ENCODE measurements around the gene SBK2.
"Not testable (repeated sequence)": the region's sequence is repeated elsewhere in the genome, so short reads cannot be mapped to it uniquely, and the experiment has no call there.

SBK2 gene, protein sequence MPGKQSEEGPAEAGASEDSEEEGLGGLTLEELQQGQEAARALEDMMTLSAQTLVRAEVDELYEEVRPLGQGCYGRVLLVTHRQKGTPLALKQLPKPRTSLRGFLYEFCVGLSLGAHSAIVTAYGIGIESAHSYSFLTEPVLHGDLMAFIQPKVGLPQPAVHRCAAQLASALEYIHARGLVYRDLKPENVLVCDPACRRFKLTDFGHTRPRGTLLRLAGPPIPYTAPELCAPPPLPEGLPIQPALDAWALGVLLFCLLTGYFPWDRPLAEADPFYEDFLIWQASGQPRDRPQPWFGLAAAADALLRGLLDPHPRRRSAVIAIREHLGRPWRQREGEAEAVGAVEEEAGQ

DNA sequence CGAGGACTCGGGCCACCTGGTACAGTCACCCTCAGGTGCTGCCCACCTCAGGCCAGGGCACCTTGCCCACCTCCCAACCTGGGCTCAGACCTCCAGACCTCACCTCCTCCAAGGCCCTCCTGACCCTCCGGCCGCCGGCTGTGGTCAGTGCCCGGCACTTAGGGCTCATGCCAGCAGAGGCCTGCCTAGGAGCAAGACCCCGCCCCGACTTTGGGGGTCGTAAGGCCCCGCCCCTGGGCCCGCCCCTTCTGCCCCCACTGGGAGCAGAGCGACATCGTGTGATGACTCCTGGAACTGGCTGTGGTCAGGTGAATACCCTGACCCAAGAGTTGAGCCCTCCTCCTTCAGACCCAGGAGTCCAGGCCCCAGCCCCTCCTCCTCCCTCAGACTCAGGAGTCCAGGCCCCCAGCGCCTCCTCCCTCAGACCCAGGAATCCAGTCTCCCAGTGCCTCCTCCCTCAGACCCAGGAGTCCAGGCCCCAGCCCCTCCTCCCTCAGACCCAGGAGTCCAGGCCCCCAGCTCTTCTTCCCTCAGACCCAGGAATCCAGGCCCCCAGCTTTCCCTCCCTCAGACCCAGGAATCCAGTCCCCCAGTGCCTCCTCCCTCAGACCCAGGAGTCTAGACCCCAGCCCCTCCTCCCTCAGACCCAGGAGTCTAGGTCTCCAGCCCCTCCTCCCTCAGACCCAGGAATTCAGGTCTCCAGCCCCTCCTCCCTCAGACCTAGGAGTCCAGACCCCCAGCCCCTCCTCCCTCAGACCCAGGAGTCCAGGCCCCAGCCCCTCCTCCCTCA is at the start of gene SBK2:
Gene SBK2, minus strand, starts transcription at position 183 of the 790 bp plus-strand sequence. CDS start 839 bp downstream, outside the sequence.
- DNase-seq (ENCODE audit: low read depth in 2 of 2) = no peak

DNA sequence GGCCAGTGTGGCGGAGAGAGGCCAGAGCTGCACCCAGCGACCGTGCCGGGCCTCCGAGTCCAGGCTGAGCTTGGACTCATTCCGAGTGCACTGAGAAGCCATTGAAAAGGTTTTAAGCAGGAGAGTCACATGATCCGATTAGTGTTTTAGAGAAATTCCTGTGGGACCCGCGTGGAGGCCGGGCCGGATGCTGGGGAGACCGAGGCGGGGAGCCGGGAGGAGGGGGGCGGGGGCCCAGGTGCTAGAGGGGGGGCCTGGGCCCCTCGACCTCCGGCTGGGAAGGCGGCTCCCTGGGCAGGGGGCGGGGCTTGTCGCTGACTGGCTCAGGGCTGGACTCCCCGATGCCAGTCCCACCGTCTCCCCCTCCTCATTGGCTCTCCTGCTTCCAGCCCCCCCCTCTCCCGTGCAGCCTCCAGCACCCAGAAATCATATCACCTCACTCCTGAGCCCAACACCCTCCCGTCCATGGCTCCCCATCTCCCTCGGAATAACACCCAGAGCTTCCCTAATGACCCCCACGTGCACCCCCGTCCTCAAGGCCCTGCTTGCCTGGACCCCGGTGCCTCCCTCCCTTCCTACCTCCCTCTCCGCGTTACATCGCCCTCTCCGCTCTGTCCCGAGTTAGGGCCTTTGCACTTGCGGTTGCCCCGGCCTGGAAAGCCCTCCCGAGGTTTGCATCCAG is 48.9 kb upstream of the SBK2 start:
- peak in 1 of 2 donors; percentile 65 for DNase-seq (ENCODE audit: low read depth in 2 of 2)

DNA sequence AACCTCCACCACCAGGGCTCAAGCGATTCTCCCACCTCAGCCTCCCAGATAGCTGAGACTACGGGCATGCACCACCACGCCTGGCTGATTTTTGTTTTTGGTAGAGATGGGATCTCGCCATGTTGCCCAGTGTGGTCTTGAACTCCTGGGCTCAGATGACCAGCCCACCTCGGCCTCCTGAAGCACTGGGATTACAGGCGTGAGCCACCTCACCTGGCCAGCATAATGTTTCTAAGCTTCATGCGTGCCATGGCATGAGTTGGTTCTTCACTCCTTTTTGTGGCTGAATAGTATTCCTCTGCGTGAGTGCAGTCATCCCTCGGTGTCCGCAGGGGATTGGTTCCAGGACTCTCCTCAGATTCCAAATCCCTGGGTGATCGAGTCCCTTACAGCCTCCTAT is 47.9 kb upstream of the SBK2 start:
- DNase-seq (ENCODE audit: low read depth in 2 of 2) = no peak

DNA sequence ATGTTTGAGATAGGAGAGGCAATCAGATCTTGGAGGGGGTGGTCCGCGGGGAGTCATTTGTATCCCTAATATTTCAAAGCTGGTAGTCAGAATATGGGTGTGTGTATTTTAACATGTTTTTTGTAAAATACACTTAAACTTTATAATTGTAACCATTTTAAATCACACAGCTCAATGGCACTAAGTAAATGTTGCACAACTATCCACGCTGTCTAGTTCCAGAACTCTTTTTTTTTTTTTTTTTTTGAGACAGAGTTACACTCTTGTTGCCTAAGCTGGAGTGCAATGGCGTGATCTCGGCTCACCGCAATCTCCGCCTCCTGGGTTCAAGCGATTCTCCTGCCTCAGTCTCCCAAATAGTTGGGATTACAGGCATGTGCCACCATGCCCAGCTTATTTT is 47.0 kb upstream of the SBK2 start:
- DNase-seq (ENCODE audit: low read depth in 2 of 2) = not testable (repeated sequence)

DNA sequence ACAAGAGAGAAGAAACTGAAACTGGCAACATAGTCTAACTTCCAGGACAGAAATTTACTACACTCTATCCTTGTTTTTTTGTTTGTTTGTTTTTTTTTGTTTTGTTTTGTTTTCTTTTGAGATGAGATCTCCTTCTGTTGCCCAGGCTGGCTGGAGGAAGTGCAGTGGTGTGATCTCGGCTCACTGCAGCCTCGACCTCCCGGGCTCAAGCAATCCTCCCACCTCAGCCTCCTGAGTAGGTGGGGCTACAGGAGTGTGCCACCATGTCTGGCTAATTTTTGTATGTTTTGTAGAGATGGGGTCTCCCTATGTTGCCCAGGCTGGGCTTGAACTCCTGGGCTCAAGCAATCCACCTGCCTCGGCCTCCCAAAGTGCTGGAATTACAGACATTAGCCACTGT is 45.4 kb upstream of the SBK2 start:
- not testable (repeated sequence) for DNase-seq (ENCODE audit: low read depth in 2 of 2)

DNA sequence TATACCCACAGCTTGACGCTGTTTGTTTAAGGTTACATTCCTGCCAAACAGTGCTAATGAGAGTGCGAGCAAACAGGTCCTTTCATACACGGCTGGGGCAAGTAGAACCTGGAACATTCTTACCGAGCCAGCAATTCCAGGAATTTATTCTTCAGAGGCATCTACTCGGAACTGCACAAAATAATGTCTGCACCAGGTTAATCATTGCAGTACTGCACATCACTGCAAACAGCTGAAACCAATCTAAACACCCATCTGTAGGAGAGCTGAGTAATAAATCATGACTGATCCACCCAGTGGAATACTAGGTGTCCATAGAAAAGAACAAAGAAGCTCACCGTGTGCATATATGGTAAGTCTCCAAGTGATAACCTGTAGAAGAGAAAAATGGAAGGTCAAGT is 44.9 kb upstream of the SBK2 start:
- no peak for DNase-seq (ENCODE audit: low read depth in 2 of 2)

DNA sequence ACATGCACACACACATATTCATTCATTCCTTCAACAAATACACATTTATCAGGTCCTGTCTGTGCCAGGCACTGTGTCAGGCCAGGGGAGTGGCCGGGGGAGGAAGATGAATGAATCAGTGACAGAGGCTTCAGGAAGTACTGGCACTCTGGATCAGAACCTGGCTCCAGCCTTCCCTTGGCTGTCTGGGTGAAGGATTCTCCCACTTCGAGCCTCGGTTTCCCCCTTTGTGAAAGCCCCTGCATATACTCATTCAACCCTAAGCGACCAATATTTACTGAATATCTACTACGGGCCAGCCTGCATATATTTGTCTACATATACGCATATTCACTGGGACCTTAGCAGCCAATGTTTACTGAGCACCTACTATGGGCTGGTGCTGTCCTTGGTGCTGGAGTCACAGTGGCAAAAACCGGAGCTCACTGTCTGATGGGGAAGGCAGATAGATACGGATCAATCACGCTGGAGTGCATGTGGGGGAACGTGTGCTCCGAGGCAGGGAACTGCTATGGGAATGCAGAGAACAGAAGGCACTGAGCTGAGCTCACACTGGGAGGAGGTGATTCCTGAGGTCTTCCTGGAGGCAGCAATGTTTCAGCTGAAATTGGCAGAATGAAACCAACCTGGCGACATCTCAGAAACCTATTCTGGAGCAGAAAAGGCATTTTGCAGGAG is 44.4 kb upstream of the SBK2 start:
- no peak for DNase-seq (ENCODE audit: low read depth in 2 of 2)

DNA sequence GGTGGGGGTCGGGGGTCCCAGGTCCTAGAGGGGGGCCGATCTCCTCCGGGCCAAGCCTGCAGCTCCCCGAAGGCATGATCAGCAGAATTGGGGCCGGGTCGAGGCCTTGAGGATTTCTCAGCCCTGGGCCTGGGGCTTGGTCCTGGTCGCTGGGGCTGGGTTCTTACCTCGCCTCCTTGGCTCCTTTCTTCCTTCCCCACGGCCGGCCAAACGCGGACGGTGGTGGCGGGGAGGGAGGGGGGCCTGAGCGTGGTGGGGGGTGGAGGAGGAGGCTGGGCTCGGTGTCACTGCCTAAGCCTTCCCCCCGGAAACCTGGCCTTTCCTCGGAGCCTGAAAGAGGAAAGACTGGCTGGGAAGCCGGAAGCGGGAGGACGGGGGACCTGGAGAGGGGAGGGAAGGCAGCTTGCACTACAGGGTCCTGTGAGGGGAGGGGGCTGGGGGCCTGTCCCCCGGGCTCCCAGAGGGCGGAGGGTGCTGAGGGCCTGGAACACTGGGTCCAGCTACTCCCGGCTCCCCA is 43.8 kb upstream of the SBK2 start, which contains the start of gene ZNF579:
Gene ZNF579, minus strand, starts transcription at position 221 of the 517 bp plus-strand sequence. CDS start 1,209 bp downstream, outside the sequence.
- peak; percentile 60 to 76 for DNase-seq (ENCODE audit: low read depth in 2 of 2)

DNA sequence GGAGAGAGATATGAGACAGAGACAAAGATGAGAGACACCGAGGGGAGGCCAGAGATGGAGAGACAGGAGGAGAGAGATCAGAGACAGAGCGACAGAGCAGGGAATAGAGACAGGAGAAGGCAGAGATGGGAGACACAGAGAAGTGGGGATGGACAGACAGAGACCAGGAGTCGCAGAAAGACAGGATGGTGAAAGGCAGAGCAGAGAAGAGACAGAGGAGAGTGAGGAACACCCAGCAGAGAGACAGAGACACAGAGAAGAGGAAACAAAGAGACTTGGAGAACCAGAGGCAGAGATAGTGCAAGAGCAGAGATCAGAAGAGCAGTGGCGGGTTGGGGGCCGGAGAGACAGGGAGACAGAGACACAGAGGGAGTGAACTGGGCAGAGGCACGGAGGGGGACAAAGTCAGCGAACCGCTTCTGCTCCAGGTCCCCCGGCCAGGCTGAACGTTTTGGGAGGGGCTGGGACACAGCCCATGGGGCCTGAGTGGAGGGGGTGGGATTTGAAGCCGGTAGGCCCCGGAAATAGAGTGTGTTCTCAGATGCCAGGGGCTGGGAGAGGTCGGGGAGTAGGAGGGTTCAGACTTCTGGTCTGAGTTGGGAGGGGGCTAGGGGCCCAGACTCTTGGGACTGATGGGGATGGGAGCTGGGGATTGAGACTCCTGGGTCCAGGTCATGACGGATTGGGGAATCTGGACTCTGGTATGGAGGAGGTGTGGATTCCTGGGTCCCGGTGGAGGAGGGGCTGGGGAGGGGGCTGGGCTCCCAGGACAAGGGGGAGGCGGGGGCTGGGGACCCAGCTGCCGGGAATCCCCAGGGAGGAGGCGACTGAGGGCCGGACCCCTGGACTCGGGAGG is 43.1 kb upstream of the SBK2 start:
- no peak for DNase-seq (ENCODE audit: low read depth in 2 of 2)

DNA sequence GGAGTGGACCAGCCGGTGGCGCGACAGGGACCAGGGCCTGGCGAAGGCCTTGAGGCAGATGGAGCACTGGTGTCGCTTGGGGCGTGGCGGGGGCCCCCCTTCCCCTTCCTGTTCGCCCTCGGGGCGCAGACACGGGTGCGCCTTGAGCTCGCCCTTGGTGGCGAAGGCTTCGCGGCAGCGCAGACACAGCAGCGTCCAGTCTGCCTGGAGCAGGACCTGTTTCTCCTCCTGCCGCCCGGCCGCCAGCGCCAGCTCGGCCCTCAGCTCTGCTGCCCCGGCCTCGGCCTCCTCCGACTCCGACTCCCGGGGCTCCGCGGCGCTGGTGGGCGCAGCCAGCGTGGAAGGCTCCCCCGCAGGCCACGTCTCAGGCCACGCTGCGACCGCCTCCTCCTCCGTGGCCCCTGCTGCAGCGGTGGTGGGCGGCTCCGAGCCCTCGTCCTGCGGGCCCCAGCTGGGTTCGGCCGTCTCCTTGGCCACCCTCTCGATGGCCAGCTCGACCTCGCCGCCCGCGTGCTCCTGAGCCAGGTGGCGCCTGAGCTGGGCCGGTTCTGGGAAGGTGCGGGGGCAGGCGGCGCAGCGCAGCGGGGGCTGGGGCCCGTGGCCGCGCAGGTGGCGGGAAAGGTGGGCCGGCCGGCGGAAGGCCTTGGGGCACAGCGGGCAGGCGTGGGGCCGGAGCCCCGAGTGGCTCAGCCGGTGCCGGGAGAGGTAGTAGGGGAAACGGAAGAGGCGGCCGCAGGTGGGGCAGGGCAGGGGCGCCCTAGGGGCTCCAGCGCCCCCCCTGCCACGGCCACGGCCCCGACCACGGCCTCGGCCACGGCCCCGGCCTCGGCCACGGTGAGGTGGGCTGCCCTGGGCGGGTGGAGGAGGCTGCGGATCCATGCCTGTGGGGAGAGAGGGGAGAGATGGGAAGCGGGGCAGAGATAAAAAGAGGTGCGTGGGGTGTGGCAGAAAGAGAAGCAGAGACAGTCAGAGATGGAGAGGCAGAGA is 42.1 kb upstream of the SBK2 start:
- DNase-seq (ENCODE audit: low read depth in 2 of 2) = no peak

DNA sequence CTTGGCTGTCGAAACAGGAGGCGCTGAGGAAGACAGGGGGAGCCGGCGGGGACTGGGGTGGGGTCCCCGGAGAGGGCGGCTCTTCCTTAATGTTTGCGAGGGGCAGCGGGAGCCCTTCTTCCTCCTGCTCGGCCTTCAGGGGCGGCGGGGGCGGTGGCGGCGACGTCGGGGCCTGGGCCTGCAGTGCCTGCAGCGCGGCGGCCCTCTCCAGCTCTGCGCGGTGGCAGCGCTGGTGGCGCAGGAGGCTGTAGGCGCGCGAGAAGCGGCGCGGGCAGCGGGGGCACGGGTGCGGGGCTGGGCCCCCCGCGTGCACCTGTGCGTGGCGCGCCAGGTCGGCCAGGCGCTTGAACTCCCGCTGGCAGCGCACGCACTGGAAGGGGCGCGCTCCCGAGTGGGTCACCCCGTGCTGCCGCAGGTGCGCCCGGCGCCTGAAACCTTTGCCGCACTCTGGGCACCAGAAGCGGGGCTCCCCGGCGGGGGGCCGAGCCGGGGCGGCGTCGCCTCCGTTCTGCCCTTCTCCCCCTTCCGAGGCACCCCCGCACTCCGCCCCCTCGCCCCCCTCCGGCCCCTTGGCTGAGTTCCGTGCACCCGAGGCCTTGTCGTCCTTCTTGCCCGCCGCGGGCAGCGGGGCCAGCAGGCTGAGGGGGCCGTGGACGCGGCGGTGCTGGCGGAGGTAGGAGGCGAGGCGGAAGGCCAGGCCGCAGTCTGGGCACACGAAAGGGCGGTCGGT is 41.3 kb upstream of the SBK2 start:
- DNase-seq (ENCODE audit: low read depth in 2 of 2) = no peak

DNA sequence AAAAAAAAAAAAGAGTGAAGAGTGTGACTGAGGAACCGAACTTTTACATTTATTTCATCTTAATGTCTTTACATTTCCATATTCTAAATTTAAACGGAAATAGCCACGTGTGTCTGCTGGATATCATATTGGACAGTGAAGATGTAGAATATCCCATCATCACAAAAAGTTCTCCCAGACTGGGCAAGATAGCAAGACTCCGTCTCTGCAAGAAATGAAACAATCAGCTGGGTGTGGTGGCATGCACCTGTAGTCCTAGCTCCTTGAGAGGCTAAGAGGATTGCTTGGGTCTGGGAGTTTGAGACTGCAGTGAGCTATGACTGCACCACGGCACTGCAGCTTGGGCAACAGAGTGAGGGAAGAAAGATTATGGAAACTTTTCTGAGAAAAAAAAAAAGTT is 39.8 kb upstream of the SBK2 start:
- DNase-seq (ENCODE audit: low read depth in 2 of 2) = no peak

DNA sequence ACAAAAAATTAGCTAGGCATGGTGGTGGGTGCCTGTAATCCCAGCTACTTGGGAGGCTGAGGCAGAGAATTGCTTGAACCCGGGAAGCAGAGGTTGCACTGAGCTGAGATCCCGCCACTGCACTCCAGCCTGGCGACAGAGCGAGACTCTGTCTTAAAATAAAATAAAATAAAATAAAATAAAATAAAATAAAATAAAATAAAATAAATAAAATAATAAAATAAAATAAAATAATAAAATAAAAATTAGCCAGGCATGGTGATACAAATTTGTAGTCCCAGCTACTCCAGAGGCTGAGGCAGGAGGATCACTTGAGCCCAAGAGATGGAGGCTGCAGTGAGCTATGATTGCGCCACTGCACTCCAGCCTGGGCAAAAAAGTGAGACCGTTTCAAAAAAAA is 37.0 kb upstream of the SBK2 start:
- DNase-seq (ENCODE audit: low read depth in 2 of 2) = not testable (repeated sequence)

DNA sequence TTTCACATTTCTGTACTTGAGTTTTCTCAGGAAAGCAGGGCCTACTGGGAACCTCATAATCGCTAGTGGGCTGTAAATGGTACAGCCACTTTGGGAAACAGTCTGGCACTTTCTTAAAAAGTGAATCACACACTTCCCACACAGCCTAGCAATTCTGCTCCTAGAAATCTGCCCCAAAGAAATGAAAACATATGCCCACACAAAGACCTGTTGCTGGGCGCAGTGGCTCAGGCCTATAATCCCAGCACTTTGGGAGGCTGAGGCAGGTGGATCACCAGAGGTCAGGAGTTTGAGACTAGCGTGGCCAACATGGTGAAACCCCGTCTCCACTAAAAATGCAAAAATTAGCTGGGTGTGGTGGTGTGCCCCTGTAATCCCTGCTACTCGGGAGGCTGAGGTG is 32.5 kb upstream of the SBK2 start:
- DNase-seq (ENCODE audit: low read depth in 2 of 2) = not testable (repeated sequence)

DNA sequence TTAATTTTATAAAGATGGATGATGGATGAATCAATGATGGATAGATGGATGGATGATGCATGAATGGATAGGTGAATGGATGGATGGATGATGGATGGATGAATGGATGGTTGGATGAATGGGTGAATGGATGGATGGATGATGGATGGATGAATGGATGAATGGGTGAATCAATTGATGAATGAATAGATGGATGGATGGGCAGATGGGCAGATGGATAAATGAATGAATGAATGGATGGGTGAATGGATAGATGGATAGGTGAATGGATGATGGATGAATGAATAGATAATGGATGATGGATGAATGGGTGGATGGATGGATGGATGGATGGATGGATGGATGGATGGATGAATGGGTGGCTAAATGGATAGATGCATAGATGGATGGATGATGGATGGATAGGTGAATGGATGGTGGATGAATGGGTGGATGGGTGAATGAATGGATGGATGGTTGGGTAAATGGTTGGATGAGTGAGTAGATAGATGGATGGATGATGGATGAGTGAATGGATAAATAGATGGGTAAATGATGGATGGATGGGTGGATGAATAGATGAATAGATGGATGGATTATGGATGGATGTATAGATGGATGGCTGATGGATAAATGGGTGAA is 30.9 kb upstream of the SBK2 start:
- DNase-seq (ENCODE audit: low read depth in 2 of 2) = no peak

DNA sequence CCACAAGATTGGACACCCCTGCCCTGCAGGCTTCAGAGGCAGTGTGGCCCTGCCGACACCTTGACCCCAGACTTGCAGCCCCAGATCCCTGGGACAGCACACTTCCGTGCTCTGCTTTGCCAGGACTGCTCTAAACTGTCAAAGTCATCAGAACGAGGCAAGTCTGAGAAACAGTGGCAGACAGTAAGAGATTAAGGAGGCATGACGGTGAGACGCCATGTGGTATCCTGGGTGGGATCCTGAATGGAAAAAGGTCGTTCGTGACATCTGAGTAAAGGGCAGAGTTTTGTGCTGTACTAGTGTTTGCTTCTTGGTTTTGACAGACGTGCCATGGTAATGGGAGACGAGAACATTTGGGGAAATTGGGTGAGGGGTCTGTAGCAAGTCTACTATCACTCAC is 29.9 kb upstream of the SBK2 start:
- no peak for DNase-seq (ENCODE audit: low read depth in 2 of 2)

DNA sequence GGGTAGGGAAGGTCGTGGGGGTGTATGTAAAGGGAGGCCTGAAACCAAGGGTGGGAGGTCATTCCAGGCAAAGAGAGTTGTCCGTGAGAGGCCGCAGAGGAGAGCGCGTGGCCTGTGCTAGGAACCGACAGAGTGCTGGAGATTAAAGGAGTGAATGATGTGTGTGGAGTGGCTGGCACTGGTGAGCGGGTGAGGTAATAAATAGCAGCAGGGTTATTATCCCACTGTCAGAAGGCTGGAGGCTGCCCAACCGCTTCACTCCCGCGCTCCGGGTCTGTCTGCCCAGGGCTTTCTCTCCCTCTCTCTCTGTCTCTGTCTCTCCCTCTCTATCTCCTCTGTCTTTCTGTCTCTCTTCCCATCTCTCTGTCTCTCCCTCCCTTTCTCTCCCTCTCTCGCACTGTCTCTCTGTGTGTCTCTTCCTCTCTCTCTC is 26.3 kb upstream of the SBK2 start:
- no peak for DNase-seq (ENCODE audit: low read depth in 2 of 2)

DNA sequence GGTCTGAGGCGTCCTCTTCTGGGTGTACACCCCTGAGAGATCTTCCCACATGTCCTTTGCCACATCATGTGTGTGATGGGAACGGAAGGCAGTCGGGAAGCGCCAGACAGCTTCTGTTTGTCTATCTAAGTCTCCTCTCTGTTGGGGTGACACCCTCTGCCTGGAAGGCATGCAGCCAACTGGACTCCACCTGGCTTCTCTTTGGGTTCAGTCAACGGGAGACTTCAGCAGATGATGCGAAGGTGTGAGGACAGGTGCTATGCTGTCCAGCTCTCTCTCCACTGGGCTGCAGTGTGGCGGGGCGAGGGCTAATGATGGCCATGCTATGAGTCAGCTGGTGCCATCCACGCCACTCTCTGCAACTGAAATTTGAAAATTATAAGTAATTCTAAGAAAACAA is 22.8 kb upstream of the SBK2 start:
- no peak for DNase-seq (ENCODE audit: low read depth in 2 of 2)

All from stimulated activated CD4-positive, alpha-beta T cell treated with anti-CD3 and anti-CD28 coated beads, Interleukin-1b, Interleukin-23, amount 100 ng/mL, for 4 hours (primary cell).